B cell (primary cell): ENCODE results near the gene MLF2.

Experiments
- CTCF ChIP-seq: fragments of 200-600 bp; IDR thresholded peaks from one replicate; pipeline ENCODE4 v1.8.0; 2022; ENCODE audit warnings: antibody characterized with exemption, mild to moderate bottlenecking
- EZH2 ChIP-seq: IDR thresholded peaks from 2 replicates; pipeline ENCODE4 v1.6.1; 2012; ENCODE audit warnings: borderline replicate concordance, low read depth, mild to moderate bottlenecking, moderate library complexity, low read length; ENCODE audit not compliant: insufficient read depth, poor library complexity, severe bottlenecking

DNA sequence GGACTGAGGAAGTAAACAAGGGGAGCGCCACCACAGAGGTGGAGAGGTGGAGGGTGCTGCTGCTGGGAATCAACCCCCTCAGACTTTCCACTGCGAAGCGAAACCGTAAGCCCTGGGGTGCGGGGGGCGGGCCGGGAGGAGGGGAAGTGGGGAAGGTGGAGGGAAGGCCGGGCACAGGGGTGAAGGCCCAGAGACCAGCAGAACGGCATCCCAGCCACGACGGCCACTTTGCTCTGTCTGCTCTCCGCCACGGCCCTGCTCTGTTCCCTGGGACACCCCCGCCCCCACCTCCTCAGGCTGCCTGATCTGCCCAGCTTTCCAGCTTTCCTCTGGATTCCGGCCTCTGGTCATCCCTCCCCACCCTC lies 19.4 kb upstream of the MLF2 start, which contains the start of gene LAG3:
- TF ChIP-seq CTCF = no peak
- TF ChIP-seq EZH2 = no peak
